GM10266 (cell line): ENCODE measurements around the gene TCAIM.
"Not testable (repeated sequence)": the region's sequence is repeated elsewhere in the genome, so short reads cannot be mapped to it uniquely, and the experiment has no call there.

ENCODE experiments used
- DNase-seq: peaks from one replicate; pipeline ENCODE4 v3.0.0; 2012; ENCODE audit errors: extremely low spot score
- TF ChIP-seq, protein P1 (sequence below): IDR thresholded peaks from 2 replicates; pipeline ENCODE4 v1.5.1; 2012; ENCODE audit warnings: mild to moderate bottlenecking, low read depth; ENCODE audit not compliant: control insufficient read depth, insufficient read depth; ENCODE audit errors: missing control alignments

Gene TCAIM

DNA sequence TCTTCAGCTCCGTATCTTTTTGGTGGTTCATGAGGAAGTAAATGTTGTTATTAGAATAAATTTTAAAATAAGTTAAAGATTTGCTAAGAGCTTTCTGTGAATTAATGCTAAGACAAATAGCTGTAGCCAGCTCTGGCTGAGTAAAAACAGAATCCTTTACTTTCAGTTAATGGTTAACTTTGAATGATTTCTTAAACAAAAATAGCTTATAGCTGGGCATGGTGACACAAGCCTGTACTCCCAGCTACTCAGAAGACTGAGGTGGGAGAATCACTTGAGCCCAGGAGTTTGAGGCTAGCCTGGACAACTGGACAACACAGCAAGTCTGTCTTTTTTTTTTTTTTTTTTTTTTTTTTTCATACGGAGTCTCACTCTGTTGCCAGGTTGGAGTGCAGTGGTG is 25.0 kb downstream of the TCAIM start:
- TF ChIP-seq, protein P1, sequence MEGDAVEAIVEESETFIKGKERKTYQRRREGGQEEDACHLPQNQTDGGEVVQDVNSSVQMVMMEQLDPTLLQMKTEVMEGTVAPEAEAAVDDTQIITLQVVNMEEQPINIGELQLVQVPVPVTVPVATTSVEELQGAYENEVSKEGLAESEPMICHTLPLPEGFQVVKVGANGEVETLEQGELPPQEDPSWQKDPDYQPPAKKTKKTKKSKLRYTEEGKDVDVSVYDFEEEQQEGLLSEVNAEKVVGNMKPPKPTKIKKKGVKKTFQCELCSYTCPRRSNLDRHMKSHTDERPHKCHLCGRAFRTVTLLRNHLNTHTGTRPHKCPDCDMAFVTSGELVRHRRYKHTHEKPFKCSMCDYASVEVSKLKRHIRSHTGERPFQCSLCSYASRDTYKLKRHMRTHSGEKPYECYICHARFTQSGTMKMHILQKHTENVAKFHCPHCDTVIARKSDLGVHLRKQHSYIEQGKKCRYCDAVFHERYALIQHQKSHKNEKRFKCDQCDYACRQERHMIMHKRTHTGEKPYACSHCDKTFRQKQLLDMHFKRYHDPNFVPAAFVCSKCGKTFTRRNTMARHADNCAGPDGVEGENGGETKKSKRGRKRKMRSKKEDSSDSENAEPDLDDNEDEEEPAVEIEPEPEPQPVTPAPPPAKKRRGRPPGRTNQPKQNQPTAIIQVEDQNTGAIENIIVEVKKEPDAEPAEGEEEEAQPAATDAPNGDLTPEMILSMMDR = no peak
- no peak for DNase-seq

GRCh38 chr3:44365952-44366351 is 27.4 kb downstream of the TCAIM start:
- no peak for DNase-seq
- TF ChIP-seq, protein P1 = no peak

DNA sequence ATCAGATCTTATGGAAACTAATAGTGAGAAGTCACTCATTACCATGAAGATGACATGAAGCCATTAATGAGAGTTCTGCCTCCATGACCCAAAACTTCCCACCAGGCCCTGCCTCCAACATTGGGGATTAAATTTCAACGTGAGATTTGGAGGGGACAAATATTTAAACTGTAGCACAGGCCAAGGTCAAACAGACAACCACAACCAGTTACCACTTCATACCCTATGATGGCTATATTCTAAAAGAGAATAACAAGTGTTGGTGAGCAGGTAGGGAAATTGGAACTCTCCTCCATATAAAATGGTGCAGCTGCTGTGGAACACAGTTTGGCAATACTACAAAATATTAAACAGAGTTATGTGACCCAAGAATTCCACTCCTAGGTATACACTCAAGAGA is 36.9 kb downstream of the TCAIM start:
- TF ChIP-seq, protein P1 = no peak
- no peak for DNase-seq

DNA sequence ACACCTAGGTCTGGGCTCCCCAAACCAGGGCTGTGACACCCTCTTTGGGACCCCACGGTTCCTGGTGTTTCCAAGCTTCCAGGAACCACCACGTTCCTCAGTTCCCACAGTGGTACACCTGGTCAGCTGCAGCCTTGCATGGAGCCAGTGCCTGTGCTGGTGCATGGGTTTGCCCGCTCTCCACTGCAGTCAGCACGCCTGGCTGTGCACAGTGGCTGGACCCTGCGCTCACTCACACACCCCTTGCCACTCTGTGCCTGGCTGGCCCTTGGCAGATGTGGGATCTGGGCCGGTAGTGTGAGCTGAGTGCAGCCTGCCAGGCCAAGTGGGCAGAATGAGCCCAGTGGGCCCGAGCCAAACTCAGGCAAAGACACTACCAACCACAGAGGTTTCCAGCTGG is 48.8 kb downstream of the TCAIM start:
- TF ChIP-seq, protein P1 = no peak
- no peak for DNase-seq

- TF ChIP-seq, protein P1 = no peak
- DNase-seq = no peak
These were observed 53.9 kb downstream of the TCAIM start for GRCh38 chr3:44392489-44392888.

DNA sequence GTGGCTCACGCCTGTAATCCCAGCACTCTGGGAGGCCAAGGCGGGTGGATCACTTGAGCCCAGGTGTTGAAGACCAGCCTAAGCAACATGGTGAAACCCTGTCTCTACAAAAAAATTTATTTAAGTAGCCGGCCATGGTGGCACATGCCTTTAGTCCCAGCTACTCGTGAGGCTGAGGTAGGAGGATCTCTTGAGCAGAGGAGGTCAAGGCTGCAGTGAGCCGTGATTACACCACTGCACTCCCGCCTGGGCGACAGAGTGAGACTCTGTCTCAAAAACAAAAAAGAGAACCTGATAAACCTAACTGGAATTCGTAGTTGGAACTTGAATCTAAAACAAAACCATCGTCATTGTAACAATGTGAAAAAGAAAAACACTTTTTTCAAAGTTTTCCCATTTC is 57.1 kb downstream of the TCAIM start:
- TF ChIP-seq, protein P1 = no peak
- DNase-seq = no peak

GRCh38 chr3:44396200-44397171 is 57.9 kb downstream of the TCAIM start:
- TF ChIP-seq, protein P1 = no peak
- DNase-seq = no peak

- DNase-seq = not testable (repeated sequence)
These were observed 59.7 kb downstream of the TCAIM start for GRCh38 chr3:44398271-44398670.
